Measurements from ENCODE around the gene GLT1D1.

Gene GLT1D1

DNA sequence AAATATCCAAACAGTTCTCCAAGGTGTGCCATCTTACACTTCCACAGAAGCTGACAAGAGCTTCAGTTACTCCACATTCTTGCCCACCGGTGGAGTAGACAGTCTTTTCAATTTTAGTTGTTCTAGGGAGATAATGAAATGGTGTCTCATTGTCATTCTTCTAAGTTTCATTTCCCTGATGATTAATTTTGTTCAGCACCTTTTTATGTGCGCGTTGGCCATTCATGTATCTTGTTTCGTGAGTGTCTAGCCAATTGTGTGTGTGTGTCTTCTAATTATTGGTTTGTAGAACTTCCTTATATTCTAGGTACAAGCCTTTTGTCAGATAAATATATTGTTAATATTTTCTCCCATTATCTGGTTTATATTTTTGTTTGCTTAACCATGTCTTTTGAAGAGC is 63.1 kb downstream of the GLT1D1 start:
- no peak for DNase-seq

DNA sequence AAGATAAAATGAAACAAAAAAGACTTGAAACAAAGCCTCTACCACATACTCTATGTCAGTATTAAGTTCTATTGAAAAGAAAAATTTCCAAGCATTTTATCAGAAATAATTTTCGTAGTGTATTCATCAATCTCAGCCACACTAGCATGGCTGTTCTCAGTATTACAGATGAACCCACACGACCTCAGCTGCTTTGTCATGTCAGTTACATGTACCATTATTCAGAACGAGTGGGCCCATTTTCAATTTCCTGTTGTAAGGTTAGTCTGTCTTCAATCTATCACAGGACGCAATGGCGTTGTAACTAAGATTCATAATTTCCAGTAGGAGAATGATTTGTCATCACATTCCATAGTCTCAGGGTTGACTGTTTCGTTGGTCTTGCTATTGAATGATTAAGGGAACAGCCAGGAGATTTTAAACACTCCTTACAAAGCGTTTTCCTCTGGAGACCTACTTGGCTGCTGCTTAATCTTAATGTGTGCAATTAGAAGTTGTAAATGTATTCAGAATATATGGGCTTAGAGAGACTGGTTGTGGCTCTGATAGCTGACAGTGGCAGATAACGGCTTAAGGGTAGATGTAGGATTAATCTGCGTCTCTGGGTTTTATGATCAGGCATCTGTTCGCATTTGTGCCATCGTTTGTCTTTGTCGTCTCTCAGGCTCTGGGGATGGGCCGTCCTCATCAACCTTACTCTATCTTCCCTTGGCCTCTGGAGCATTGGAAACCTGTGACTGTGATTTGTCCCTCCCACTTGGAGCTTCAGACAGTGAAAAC is 65.4 kb downstream of the GLT1D1 start:
- DNase-seq: no peak

DNA sequence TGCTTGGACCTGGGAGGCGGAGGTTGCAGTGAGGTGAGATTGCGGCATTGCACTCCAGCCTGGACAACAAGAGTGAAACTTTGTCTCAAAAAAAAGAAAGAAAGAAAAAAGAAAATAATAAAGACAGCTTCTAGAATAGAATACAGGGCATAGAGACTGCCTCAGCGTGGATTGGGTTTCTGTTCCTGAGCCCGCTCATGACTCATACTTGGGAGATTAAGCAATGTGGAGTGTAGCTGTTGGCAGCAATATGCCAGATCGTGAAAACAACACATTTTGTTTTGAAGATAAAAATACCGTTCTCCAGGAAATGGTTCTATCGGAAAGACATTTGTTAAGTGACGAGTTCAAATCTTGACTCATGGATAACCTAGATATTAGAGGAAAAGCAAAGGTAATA is 67.2 kb downstream of the GLT1D1 start:
- no peak for DNase-seq

DNA sequence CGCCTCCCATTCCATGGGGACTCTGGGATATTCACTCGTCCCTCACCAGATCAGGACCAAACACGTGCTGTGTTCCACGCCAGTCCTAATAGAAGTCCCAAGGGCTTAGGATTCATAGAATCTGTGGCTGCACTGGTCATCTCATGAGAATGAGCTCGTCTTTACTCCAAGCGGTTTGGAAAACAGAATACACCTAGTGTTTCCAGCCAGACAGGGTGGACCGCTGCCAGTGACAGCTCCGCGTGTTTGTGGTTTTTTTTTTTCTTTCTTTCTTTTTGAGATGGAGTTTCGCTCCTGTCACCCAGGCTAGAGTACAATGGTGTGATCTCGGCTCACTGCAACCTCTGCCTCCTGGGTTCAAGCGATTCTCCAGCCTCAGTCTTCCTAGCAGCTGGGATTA is 75.1 kb downstream of the GLT1D1 start:
- no peak for DNase-seq

DNA sequence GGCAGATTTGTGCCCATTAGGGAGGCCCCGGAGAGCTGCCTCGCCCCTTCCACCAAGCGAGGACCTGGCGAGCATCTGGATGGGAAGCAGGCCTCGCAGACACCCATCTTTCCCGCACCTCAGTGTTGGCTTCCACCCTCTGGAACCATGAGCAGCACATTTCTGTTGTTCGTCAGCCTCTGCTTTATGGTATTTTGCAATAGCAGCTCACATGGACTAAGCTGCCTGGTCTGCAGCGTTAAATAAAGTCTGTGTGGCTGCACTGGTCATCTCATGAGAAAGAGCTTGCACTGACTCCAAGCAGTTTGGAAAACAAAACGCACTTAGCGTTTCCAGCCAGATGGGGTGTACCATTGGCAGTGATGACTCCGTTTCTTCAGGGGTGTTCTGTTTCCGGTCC is 75.8 kb downstream of the GLT1D1 start:
- DNase-seq: no peak

DNA sequence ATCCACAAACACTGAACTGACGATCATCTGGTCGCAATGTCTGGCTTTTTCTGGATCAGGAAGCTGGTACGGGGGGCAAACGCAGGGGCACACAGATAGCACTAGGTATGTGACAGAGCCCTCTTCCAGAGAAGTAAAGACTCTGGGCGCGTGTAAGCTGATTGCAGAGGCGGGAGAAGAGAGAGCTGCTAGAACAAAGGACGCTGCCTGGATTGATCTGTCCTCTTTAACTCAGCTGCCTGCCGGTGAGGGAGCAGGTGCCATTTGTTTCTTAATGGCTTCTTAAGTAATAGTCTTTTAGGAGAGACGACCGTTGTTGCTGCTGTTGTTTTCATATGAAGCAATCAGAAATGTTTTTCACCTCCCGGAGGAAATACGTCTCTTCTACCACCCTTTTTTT is 77.3 kb downstream of the GLT1D1 start:
- DNase-seq: no peak

DNA sequence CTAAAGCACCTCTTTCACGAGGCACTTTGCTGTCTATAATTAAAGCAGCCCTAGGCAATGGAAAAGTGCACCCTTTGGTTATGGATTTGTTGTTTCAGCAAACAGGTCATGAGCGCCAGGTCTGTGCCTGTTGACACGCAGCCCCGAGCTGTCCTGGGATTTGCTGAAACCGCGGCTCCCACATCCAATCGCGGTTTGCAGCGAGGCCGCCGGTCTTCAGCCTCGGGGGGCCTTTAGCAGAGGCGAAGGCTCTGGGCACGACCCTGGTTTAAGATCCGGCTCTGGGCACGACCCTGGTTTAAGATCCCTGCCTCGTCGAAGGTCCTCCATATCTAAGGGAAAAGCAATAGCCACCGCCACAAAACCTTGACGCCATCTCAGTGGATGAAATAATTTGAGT is 79.2 kb downstream of the GLT1D1 start:
- DNase-seq: no peak

DNA sequence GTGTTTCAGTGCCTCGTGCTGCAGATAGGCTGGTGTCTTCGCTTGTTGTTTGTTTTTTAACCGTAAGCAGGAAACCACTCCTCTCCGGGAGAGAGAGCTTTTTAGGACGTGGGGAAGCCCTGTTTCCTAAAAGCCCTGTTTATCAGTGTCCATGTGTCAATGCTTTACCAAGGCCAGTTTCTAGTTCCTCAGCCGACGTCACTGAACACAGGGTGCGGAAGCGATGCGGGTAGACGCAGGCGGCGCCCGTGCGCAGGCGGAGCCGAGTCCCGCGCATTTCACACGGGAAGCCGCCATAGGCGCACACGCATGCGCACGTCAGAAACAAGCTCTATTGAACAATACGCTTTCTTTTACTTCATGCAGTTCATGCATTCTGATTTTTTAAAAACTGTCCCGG is 79.8 kb downstream of the GLT1D1 start:
- DNase-seq: no peak

DNA sequence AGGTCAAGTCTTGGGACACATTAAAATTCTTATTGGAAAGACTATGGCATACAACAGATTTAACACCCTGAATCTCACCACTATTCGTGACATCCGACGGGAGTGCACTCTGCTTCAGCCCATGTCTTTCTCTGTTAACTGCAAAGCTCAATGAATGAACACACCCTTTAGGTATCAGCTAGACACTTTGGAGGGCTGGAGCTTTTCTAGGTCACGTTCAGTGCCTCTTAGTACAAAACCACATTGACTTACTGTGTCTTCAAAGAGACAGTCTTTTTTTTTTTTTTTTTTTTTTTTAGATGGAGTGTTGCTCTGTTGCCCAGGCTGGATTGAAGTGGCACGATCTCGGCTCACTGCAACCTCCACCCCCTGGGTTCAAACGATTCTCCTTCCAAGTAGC is 80.6 kb downstream of the GLT1D1 start:
- no peak for DNase-seq

DNA sequence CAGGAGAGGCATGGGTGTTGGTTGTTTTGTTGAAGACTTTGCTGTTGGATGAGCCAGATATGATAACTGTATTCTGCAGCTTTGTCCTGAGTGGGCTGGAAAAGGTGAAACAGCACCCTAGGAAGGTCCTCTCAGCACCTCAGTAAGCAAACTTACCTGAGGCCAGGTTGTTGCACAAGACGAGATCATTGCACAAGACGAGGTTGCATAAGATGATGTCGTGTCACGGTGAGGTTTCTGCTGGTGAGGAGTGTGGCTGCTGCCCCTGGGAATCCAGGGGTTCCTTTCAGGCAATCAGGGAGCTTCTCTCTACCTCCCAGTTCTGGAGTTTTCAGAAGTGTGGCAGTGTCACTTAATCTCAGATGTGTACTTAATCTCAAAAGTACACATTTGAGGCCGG is 85.6 kb downstream of the GLT1D1 start:
- DNase-seq: no peak

DNA sequence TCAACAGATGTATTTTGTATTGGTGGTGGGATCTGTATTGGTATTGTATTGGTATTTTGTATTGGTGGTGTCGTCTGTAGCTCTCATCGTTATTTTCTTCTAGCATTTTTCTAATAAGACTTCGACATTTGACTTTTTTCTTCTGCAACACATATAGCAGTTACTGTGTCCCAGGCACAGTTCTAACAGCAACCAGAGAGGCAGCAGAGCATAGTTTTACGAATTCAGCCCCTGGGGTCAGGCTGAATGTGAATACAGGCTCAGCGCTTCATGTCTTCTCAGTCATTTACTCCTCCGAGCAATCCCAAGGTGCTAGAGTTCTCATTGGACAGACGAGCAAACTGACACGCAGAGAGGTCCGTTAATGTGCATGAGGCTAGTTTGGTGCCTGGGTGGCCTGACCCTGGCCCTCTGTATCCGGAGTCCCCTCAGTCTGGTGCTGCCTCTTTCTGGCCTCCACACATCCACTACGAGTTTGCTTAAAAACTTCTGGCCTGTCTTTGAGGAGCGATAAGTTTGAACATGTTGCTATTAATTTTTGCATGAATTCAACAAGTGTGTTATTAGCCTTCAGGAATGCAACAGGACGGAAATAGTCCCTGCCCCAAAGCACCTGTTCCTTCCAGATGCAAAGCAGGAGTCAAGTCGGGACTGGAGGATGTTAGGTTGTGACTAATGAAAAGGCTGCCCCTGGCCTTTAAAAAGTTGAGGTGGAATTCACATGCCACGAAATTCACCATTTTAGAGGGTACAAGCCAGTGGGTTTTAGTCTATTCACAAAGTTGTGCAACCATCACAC is 87.0 kb downstream of the GLT1D1 start:
- DNase-seq: no peak

DNA sequence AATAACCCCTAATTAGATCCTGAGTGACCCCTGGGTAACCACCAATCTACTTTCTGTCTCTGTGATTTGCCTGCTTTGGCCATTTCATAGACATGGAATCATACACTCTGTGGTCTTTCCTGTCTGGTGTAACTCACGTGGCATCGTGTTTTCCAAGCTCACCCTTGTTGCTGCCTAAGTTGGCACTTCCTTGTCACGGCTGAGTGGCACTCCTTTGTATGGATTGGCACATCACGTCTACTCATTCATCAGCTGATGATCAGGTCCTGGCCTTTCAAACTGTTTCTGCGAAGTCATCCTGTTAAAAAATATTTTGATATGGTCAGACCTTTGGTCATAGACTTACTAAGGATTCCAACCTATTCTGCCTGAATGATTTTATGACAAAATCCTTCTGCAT is 87.7 kb downstream of the GLT1D1 start:
- DNase-seq: no peak

DNA sequence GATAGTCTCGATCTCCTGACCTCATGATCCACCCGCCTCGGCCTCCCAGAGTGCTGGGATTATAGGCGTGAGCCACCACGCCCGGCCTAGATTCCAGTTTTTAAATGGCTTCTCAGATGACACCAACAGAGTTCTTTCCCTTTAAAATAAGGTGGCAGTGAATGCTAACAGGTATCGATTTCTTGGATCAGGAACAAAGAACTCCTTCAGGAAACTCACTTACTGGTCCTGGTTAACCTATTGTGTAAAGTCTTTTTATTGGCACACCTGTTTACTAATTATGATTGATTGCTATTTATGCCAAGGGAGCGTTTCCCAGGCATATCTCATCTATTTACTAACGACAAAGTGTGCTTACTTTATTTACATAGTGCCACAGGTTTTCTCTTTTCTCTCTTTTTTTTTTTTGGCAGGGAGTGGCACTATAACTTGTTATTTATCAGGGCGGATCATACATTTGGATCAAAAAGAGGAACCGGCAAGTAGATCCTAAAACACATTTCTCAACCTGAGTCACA is 89.7 kb downstream of the GLT1D1 start:
- no peak for DNase-seq

DNA sequence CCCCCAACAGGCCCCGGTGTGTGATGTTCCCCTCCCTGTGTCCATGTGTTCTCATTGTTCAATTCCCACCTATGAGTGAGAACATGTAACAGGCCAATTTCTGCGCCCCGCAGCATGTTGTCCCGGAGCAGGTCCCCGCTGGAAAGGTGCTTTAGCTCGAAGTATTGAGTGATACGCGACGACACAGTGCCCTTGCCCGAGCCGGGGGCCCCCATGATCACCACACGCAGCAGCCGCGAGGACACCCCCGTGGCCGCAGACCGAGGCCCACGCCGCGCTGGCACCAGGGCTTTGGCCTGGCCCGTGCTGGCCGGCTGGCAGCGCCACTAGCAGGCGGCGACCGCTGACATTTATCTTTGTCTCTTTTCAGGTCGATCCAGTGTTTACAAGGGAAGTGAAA is 91.7 kb downstream of the GLT1D1 start:
- no peak for DNase-seq

DNA sequence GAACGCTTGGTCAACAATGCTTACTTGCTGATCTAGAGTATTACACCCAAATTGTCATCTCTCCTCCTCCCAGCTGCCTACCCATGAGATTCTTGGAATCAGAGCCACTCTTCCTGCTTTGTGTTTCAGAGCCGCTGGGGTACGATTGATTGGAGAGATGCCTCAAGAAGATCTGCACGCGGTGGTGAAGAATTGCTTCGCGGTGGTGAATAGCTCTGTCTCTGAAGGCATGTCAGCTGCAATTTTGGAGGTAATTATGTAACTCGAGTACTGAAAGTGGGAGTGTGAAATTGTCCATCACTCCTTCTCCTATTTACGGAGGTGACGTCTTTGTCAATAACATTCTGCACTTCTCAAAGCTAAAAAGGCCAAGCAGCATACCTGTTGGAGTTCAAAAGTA is 93.9 kb downstream of the GLT1D1 start:
- no peak for DNase-seq

DNA sequence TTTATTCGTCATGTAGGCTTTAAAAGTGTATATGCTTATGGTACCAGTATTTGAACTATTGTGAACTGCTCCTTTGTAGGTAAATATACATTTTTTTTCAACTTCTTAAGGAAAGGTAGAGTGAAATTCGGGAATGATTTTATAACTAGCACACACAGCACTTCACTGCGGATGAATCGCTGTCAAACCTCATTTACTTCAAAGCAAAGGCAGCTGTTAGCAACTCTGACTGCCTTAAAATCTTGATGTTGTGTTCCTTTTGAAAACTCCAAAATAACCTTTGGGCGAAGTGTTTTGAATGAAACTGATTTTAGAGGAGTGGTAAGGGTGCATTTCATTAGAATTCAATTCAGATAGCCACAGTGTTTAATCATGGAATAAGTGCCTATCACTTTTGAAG is 95.8 kb downstream of the GLT1D1 start:
- DNase-seq: no peak

DNA sequence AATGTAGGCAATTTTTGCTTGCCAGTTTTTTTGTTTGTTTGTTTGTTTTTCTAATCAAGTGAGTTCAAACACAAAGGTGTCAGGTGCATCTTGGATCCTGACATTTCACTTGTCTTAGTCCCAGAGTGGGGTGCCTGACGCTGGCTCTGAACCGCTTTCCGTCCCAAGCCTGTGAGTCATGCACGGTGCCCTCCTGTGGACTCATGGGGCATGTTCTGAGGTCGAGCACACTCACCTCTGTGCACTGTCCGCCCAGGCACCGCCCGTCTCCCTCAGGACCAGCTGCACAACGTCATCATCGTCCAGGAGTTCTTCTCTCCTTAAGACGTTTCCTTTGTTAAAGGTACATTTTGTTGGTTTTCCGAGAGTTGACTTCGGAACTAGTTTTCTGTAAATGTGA is 98.2 kb downstream of the GLT1D1 start:
- no peak for DNase-seq

DNA sequence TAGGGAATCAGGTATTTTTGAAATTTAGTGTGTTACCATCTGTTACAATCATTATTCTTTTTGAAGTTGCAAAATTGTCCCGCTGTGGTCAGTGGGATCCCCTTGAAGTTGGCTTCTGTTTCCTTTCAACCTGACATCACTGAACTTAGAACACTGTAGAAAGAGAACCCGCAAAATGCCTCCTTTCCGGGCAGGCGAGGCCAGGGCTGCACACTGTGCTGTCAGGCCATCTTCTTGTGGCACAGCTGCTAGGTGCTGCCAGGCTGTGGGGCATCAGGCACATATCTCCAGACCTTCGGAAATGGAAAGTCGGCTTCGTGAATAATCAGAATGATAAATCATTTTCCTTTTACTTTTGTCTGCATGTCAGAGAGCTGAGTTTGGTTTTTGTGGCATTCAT is 103.5 kb downstream of the GLT1D1 start:
- no peak for DNase-seq

DNA sequence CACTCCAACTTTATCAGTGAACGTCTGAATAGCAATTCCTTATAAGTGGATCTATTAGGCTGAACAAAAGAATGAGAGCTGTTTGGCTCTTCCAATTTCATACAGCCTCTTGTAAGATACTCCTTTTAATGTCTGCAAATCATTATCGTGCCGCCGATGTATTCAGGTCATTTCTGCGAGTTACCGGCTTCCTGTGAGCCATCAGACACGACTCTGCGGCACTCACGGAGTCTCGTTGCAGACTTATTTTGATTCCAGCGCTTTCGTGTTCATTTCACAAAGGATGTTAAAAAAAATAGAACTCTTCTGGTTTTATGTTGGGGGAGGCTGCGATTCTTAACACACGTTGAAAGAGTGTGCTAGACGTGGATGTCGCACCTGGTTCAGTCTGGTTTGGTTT is 106.6 kb downstream of the GLT1D1 start:
- no peak for DNase-seq

DNA sequence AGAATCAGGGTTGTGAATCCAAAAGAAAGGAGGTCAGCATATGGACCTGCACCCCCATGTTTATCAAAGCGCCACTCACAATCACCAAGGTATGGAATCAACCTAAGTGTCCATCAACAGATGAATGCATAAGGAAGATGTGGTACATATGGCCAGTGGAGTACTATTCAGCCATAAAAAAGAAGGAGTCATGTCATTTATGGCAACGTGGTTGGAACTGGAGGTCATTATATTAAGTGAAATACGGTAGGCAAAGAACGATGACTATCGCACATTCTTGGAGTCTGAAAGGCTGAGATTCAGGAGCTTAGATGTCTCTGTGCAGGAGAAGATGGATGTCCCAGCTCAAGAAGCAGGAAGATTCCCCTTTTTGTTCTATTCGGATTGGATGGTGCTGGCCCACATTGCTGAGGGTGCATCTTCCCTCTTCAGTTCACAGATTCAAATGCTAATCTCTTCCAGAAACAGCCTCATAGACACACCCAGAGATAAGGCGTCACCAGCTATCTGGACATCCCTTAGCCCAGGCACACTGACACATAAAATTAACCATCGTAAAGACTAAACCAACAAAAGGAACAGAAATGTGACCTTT is 108.1 kb downstream of the GLT1D1 start:
- no peak for DNase-seq

DNA sequence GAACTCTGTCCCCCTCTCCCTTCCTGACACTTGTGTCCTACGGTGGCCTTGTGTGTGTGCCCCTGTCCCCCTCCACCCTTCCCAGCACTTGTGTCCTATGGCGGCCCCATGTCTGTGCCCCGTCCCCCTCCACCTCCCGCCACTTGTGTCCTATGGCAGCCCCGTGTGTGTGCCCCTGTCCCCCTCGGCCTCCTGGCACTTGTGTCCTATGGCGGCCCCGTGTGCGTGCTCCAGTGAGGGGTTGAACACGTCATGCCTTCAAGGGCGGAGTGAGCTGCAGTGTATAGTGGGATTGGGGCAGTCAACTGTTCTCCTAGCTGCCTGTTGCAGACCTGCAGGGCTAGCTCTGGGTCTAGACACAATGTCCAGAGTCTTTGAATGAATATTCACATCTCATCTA is 108.7 kb downstream of the GLT1D1 start:
- DNase-seq: no peak

DNA sequence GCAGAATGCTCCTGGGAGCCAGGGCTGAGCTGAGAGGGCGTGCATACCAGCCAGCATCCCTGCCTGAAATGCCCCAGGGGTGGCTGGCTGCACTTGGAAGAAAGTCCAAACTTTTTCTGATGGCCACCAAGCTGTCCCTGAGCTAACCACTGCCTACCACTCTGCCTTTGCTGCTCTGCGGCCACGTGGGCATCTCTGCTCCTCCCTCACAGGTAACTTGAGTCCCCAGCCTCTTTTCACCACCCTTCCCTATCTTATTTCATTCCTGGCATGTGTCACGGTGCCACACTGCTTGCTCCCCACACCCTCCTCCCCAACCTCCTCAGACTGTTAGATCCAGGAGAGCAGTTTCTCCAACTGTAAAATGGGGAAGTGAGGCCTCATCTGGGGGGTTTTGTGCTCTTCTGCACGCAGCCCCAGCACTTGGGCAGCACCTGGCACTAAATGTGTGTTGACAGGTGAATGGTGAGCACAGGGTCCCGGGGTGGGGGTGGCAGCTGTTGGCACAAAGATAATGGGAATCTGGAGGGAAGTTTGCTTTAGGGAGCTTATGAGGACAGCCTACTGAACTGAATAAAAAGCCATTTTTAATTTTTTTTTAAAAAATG is 113.0 kb downstream of the GLT1D1 start:
- DNase-seq: no peak

DNA sequence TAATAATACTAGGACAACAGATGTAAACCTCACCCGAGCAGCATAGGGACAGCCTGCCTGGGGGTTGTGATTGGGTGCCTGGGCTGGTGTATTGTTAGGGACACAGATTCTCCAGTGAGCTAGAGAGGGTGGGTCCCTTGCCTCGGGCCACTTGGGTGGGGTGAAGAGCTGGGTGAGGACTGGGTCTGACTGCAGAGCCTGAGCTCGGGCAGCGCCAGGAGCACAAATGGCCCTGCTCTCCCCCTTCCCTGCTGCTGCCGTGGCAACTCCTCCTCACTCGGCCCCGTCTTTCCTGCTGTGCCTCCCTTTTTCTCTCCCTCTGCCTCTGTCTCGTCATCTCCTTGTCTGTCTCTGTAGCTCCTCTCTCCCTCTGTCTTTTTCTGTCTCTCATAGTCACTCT is 115.4 kb downstream of the GLT1D1 start:
- no peak for DNase-seq

All from CD4-positive, alpha-beta T cell treated with Interleukin-12 subunit alpha and Interleukin-12 subunit beta, for 1 hour (primary cell).